CD4-positive, alpha-beta memory T cell (primary cell): ENCODE measurements around the gene PPP1R3F. TPM values are rescaled to one million over a fixed set of nuclear protein-coding genes. Genes with fewer than 3 reads are reported as not detected.

Experiments used
- CTCF ChIA-PET: fragments of 350-600 bp; sonication (Branson Sonifier 250); formaldehyde crosslinking; loops from one replicate; lab custom pipeline; 2021; ENCODE audit warnings: inconsistent platforms; ENCODE audit not compliant: partially characterized antibody; lab: Charles Lee
- POLR2A ChIA-PET: fragments of 350-600 bp; sonication (Branson Sonifier 250); formaldehyde crosslinking; loops from one replicate; lab custom pipeline; 2021; ENCODE audit not compliant: partially characterized antibody; lab: Charles Lee
- DNase-seq, 5 donors: peaks; one replicate each; pipeline versions ENCODE4 v3.0.0 to v3.0.0-alpha.2; 2020 to 2022; ENCODE audit warnings: mixed read lengths in 1 of 5
- H3K27ac ChIP-seq: one replicate; pipeline ENCODE4 v1.7.0; 2013; ENCODE audit warnings: low read depth, low read length
- H3K27me3 ChIP-seq: 2 replicates; pipeline ENCODE4 v1.7.0; 2013; ENCODE audit warnings: mild to moderate bottlenecking, low read length, moderate library complexity; ENCODE audit not compliant: insufficient read depth
- H3K36me3 ChIP-seq: 2 replicates; pipeline ENCODE4 v1.7.0; 2013; ENCODE audit warnings: mild to moderate bottlenecking, low read length, moderate library complexity; ENCODE audit not compliant: insufficient read depth
- H3K4me1 ChIP-seq: 2 replicates; pipeline ENCODE4 v1.7.0; 2013; ENCODE audit warnings: mild to moderate bottlenecking, low read length, moderate library complexity; ENCODE audit not compliant: insufficient read depth
- H3K4me3 ChIP-seq, 2 donors: one replicate each; pipeline ENCODE4 v1.7.0; 2013; ENCODE audit warnings: low read length in 2 of 2, mild to moderate bottlenecking in 1 of 2
- H3K9me3 ChIP-seq, 2 donors: one replicate each; pipeline ENCODE4 v1.7.0; 2013; ENCODE audit warnings: low read length in 2 of 2, control low read depth in 1 of 2; ENCODE audit not compliant: control insufficient read depth in 1 of 2
- H3K27ac Mint-ChIP-seq, 7 donors: one replicate each; pipeline ENCODE4 v1.8.0; 2020 to 2021; ENCODE audit warnings: mixed read lengths in 7 of 7, mild to moderate bottlenecking in 6 of 7, inconsistent platforms in 3 of 7, moderate library complexity in 3 of 7
- H3K27me3 Mint-ChIP-seq, 2 donors: one replicate each; pipeline ENCODE4 v1.8.0; 2020 to 2021; ENCODE audit warnings: mixed read lengths in 2 of 2
- H3K36me3 Mint-ChIP-seq, 2 donors: one replicate each; pipeline ENCODE4 v1.8.0; 2020 to 2021; ENCODE audit warnings: mixed read lengths in 2 of 2, inconsistent platforms in 1 of 2, mild to moderate bottlenecking in 1 of 2
- H3K4me1 Mint-ChIP-seq, 4 donors: one replicate each; pipeline ENCODE4 v1.8.0; 2020 to 2021; ENCODE audit warnings: mixed read lengths in 4 of 4, mild to moderate bottlenecking in 1 of 4
- H3K4me3 Mint-ChIP-seq, 8 donors: one replicate each; pipeline ENCODE4 v1.8.0; 2020 to 2021; ENCODE audit warnings: mixed read lengths in 8 of 8, mild to moderate bottlenecking in 7 of 8, moderate library complexity in 6 of 8, inconsistent platforms in 3 of 8
- H3K9me3 Mint-ChIP-seq, 8 donors: one replicate each; pipeline ENCODE4 v1.8.0; 2020 to 2021; ENCODE audit warnings: mixed read lengths in 8 of 8, mild to moderate bottlenecking in 5 of 8, inconsistent platforms in 3 of 8, moderate library complexity in 1 of 8
- intact Hi-C: fragments of 100-400 bp; cut with micrococcal nuclease; formaldehyde crosslinking; loops from one replicate; pipeline ENCODE4 v1.15.1; 2023
- polyA plus RNA-seq, 2 donors: library from polyadenylated mRNA; unstranded; fragments of 300-500 nt; fragmentation: Illumina TruSeq; gene quantifications; one replicate each; pipeline ENCODE4 v1.2.3, GENCODE V29; 2021
- total RNA-seq, 2 experiments: library from RNA; stranded (reverse); gene quantifications; one replicate each; pipeline ENCODE4 v1.2.3, GENCODE V29; 2021

PPP1R3F gene
- total and polyA plus RNA-seq, 4 experiments from 2014 or later: 4.8 to 17.7 (median 14.0) TPM

GRCh38 chrX:49238735-49239134 is 30.9 kb upstream of the PPP1R3F start:
- no peak overlapping the region for H3K4me3 Mint-ChIP-seq
- H3K4me1 Mint-ChIP-seq: peaks cover 18 to 42% (median 24%) of the 10 kb centered on the region in 4 donors
- H3K4me3 ChIP-seq: no peak overlapping the region
- no peaks in the 10 kb centered on the region for H3K27me3 ChIP-seq
- POLR2A ChIA-PET: no interaction called here
- H3K9me3 ChIP-seq: no peaks in the 10 kb centered on the region
- H3K36me3 ChIP-seq: peaks cover 16% of the 10 kb centered on the region
- H3K4me1 ChIP-seq: peaks cover 22% of the 10 kb centered on the region
- H3K9me3 Mint-ChIP-seq: peaks cover 0 to 2% (median 0%) of the 10 kb centered on the region in 8 donors
- CTCF ChIA-PET: no interaction called here
- intact Hi-C loops: loop anchor here (5.0 kb wide), 1 partner anchor 46 kb away; no protein-coding TSS in a partner anchor
- no peaks in the 10 kb centered on the region for H3K27me3 Mint-ChIP-seq
- H3K27ac Mint-ChIP-seq: peak overlapping the region in 3 of 7 donors; percentile 21 to 56 (median 22)
- peaks cover 0 to 22% of the 10 kb centered on the region in 2 donors for H3K36me3 Mint-ChIP-seq
- no peak overlapping the region for H3K27ac ChIP-seq
- DNase-seq: no peak

- no peaks in the 10 kb centered on the region for H3K27me3 ChIP-seq
- no peaks in the 10 kb centered on the region for H3K9me3 Mint-ChIP-seq
- peaks cover 20% of the 10 kb centered on the region for H3K36me3 ChIP-seq
- H3K4me1 Mint-ChIP-seq: peaks cover 5 to 17% (median 6%) of the 10 kb centered on the region in 4 donors
- intact Hi-C loops: no loop called here
- peak overlapping the region in 1 of 8 donors; percentile 63 for H3K4me3 Mint-ChIP-seq
- no peaks in the 10 kb centered on the region for H3K27me3 Mint-ChIP-seq
- H3K4me1 ChIP-seq: no peaks in the 10 kb centered on the region
- no peak overlapping the region for H3K27ac Mint-ChIP-seq
- ChIA-PET POLR2A (interaction anchor here (0.6 kb wide), 1 partner anchor 29 kb away, joined by 3 read pairs; no protein-coding TSS in a partner anchor), CTCF (no interaction called here)
- no peak overlapping the region for H3K27ac ChIP-seq
- no peak for DNase-seq
- no peak overlapping the region for H3K4me3 ChIP-seq
- H3K9me3 ChIP-seq: no peaks in the 10 kb centered on the region
- peaks cover 11 to 44% of the 10 kb centered on the region in 2 donors for H3K36me3 Mint-ChIP-seq
Measured at GRCh38 chrX:49242545-49243066, 27.0 kb upstream of the PPP1R3F start.

- CTCF ChIA-PET: no interaction called here
- H3K36me3 ChIP-seq: peaks cover 20% of the 10 kb centered on the region
Measured at GRCh38 chrX:49243166-49243565, 26.4 kb upstream of the PPP1R3F start.

GRCh38 chrX:49244207-49244606 is 25.4 kb upstream of the PPP1R3F start:
- peaks cover 17 to 54% of the 10 kb centered on the region in 2 donors for H3K36me3 Mint-ChIP-seq
- Histone ChIP-seq H3K27ac (no peak overlapping the region), H3K36me3 (peaks cover 20% of the 10 kb centered on the region), H3K4me1 (no peaks in the 10 kb centered on the region), H3K9me3 (no peaks in the 10 kb centered on the region), H3K4me3 (no peak overlapping the region), H3K27me3 (no peaks in the 10 kb centered on the region)
- no peak for DNase-seq
- ChIA-PET POLR2A (no interaction called here), CTCF (no interaction called here)
- H3K27me3 Mint-ChIP-seq: no peaks in the 10 kb centered on the region
- H3K4me3 Mint-ChIP-seq: no peak overlapping the region
- intact Hi-C loops: no loop called here
- H3K27ac Mint-ChIP-seq: peak overlapping the region in 2 of 7 donors; percentile 4 to 41
- no peaks in the 10 kb centered on the region for H3K9me3 Mint-ChIP-seq
- peaks cover 4 to 8% (median 5%) of the 10 kb centered on the region in 4 donors for H3K4me1 Mint-ChIP-seq

More at GRCh38 chrX:49243166-49243565, 26.4 kb upstream of the PPP1R3F start:
- Mint-ChIP-seq H3K9me3 (no peaks in the 10 kb centered on the region), H3K4me3 (no peak overlapping the region), H3K36me3 (peaks cover 11 to 48% of the 10 kb centered on the region in 2 donors), H3K27ac (no peak overlapping the region), H3K4me1 (peaks cover 5 to 15% (median 6%) of the 10 kb centered on the region in 4 donors), H3K27me3 (no peaks in the 10 kb centered on the region)
- Histone ChIP-seq H3K27me3 (no peaks in the 10 kb centered on the region), H3K9me3 (no peaks in the 10 kb centered on the region), H3K4me3 (no peak overlapping the region), H3K27ac (no peak overlapping the region), H3K4me1 (no peaks in the 10 kb centered on the region)
- intact Hi-C loops: no loop called here
- POLR2A ChIA-PET: no interaction called here
- DNase-seq: no peak

- Mint-ChIP-seq H3K27ac (peak overlapping the region in 2 of 7 donors; percentile 10 to 60), H3K27me3 (no peaks in the 10 kb centered on the region), H3K36me3 (peaks cover 18 to 51% of the 10 kb centered on the region in 2 donors), H3K4me3 (no peak overlapping the region), H3K4me1 (peaks cover 0 to 7% (median 3%) of the 10 kb centered on the region in 4 donors), H3K9me3 (no peaks in the 10 kb centered on the region)
- ChIA-PET POLR2A (no interaction called here), CTCF (no interaction called here)
- H3K9me3 ChIP-seq: no peaks in the 10 kb centered on the region
- no peak overlapping the region for H3K4me3 ChIP-seq
- intact Hi-C loops: no loop called here
- H3K27ac ChIP-seq: no peak overlapping the region
- no peak for DNase-seq
- no peaks in the 10 kb centered on the region for H3K4me1 ChIP-seq
- H3K36me3 ChIP-seq: peaks cover 20% of the 10 kb centered on the region
- no peaks in the 10 kb centered on the region for H3K27me3 ChIP-seq
Measured at GRCh38 chrX:49246541-49246940, 23.1 kb upstream of the PPP1R3F start.

GRCh38 chrX:49247346-49247745 is 22.2 kb upstream of the PPP1R3F start:
- DNase-seq: no peak
- intact Hi-C loops: no loop called here
- Mint-ChIP-seq H3K4me3 (no peak overlapping the region), H3K9me3 (no peaks in the 10 kb centered on the region), H3K27ac (no peak overlapping the region), H3K4me1 (peaks cover 0 to 7% (median 6%) of the 10 kb centered on the region in 4 donors), H3K36me3 (peaks cover 18 to 50% of the 10 kb centered on the region in 2 donors), H3K27me3 (no peaks in the 10 kb centered on the region)
- H3K36me3 ChIP-seq: peaks cover 16% of the 10 kb centered on the region
- no peak overlapping the region for H3K27ac ChIP-seq
- no peaks in the 10 kb centered on the region for H3K27me3 ChIP-seq
- POLR2A ChIA-PET: no interaction called here
- CTCF ChIA-PET: no interaction called here
- H3K4me1 ChIP-seq: no peaks in the 10 kb centered on the region
- no peaks in the 10 kb centered on the region for H3K9me3 ChIP-seq
- no peak overlapping the region for H3K4me3 ChIP-seq

- no peak overlapping the region for H3K4me3 Mint-ChIP-seq
- peaks cover 18 to 44% of the 10 kb centered on the region in 2 donors for H3K36me3 Mint-ChIP-seq
- ChIA-PET CTCF (no interaction called here), POLR2A (interaction anchor here (0.9 to 1.6 kb wide), 3 partner anchors 9 to 20 kb away, joined by 3 to 8 read pairs (median 4); partner anchors contain the start of gene CCDC22)
- intact Hi-C loops: no loop called here
- no peak for DNase-seq
- peaks cover 0 to 2% (median 0%) of the 10 kb centered on the region in 8 donors for H3K9me3 Mint-ChIP-seq
- Histone ChIP-seq H3K4me1 (no peaks in the 10 kb centered on the region), H3K36me3 (peaks cover 7% of the 10 kb centered on the region), H3K4me3 (no peak overlapping the region), H3K9me3 (no peaks in the 10 kb centered on the region), H3K27me3 (no peaks in the 10 kb centered on the region), H3K27ac (no peak overlapping the region)
- H3K4me1 Mint-ChIP-seq: peaks cover 0 to 7% (median 6%) of the 10 kb centered on the region in 4 donors
- no peaks in the 10 kb centered on the region for H3K27me3 Mint-ChIP-seq
- peak overlapping the region in 1 of 7 donors; percentile 76 for H3K27ac Mint-ChIP-seq
Measured at GRCh38 chrX:49247916-49248811, 21.4 kb upstream of the PPP1R3F start.
